NCI-H748 (cell line): ENCODE measurements around the gene CCER1.

Experiments
- DNase-seq: peaks from one replicate; lab custom pipeline; 2025; ENCODE audit not compliant: unreplicated experiment; lab: John Stamatoyannopoulos, UW

The CCER1 gene

DNA sequence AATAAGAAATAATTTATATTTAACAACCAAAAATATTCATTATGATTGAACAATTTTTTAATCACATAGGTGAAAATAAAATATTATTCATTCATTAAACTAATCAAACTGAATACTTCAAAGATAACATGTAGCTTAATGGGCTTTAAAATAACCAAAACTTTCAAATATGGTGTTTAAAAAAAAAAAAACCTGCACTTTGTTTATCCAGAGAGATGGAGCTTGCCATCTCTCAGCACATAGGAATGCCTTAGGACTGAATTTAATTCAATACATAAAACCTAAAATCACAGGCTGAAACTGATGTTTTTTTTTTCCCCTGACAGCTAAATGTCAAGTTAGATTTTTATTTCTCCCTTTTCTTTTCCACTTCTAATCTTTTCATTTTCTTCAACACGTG is 14.4 kb upstream of the CCER1 start:
- DNase-seq: no peak

- DNase-seq: no peak
These were observed 10.2 kb upstream of the CCER1 start for GRCh38 chr12:90965204-90965603.

DNA sequence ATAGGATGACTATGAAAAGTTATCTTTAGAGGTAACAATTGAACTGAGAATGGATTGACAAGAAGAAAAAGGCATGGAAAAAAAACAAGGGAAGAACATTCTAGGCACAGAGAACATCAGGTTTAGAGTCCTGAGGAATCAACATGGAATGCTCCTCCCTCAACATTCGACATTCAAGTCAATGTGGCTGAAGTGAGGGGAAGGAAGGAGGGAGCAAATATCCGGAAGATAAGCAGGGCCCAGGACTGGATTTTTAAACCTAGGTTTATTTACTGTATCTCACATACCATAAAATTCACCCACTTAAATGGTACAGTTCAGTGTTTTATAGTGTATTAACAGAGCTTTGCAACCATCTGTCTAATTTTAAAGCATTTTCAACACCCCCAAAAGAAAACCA is 9.6 kb upstream of the CCER1 start:
- no peak for DNase-seq

DNA sequence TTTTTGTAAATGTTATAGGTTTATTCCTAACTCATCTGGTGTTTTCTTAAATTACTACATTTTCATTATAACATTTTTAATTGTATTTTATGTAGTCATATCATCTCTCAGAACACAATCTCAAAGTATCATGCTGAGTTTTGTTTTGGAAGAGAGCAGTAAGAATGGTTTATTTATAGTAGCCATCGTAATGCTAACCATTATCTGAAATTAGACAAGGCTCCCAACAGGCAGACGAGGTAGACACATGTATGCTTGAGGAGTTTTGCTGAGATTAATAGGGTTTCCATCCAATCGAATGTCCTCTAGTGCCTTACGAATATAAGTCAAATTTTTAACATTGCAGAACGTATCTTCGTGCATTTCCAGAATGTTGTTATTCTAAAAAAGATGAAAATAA is 9.0 kb upstream of the CCER1 start:
- DNase-seq: no peak

GRCh38 chr12:90961154-90961553 is 6.2 kb upstream of the CCER1 start:
- no peak for DNase-seq

DNA sequence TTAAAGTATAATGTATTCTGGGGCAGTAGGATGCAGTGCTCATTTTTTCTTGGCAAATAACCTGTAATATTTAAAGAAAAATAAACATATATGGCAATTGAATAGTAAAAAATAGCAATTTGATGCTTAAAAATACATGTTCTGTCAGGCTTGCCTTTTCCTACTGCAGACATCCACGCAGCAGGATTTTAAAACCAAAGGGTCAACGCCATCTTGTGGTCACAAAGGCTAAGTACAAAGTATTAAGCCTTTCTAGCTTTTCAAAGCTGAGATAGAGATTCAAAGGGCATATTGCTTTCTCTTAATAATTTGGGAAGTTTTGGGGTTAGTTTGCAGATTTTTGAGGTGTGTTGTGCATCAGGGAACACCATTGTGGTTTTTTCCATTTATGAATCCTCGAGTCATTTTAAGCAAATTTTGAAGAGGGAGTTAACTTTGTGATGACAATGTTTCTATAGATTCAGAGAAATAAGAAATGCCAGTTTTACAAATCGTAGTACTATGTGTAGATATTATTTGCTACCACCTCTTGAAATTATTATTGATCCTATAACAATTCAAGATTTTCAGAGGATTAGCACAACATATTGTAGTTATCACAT is 4.7 kb upstream of the CCER1 start:
- DNase-seq: peak; percentile 50

DNA sequence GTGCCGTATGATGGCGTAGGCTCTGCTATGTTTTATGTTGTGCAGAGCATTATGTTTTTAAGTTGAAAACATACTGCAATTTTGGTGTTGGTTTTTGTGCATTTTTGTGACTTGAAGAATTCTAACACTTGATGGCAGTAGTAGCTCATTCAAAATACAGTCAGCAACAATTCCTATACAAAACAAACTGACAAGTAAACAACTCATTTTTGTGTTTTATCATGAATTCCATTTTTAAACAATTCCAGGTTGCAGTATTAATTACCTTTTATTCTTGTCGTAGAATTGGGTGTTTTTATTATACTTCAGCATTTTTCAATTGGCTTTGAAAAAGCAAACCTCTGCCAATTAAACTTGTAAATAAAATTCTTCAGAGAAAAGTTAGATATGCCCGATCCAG is 4.1 kb upstream of the CCER1 start:
- no peak for DNase-seq

DNA sequence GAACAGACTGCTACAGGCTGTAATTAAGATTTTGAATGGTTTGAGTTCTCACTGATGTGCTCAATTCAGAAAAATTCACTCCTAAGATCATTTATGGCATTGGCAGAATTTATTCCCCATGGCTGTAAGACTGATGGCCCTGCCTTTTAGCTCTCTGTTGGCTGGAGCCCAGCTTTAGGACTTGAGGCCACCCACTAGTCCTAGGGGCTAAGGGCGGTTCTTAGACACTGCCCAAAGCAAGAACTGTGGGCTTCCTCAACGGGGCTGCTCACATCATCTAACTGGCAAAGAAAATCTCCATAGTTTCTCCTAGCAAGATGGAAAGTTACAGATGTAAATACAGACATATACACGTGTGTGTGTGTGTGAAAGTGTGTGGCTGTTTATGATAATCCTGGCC is 3.4 kb upstream of the CCER1 start:
- DNase-seq: no peak

GRCh38 chr12:90954428-90954827 is 548 bp downstream of the CCER1 start:
- no peak for DNase-seq

GRCh38 chr12:90953956-90954421 is 987 bp downstream of the CCER1 start:
- no peak for DNase-seq

DNA sequence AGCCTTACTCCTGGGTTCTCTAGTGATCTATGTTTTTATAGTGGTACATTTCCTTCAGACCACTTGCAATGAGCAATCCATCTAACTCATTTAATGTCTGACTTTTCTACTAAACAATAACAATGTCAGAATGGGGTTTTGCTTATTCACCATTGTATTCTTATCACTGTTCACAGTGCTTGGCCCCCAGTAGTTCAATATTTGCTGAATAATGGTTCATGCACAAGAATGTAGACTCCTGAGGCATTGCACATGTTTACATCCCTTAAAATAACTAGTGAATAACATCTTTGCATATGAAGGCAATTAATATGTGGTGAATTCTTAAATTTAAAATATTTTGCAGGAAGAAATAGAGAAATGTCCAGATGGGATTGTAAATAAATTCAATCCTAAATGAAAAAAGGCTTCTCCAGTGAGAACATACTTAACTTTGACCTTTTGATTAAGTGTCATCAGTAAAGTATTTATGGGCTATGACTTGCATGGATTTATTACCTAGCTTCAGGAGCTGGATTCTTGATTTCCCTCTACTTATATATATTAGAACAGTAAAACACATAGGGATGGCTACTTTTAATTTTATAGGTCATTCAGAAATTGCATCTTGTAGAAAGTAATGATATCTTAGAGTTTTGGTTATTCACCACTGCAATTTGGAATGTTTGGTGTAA is 3.4 kb downstream of the CCER1 start:
- no peak for DNase-seq

- no peak for DNase-seq
These were observed 7.1 kb downstream of the CCER1 start for GRCh38 chr12:90947869-90948268.

DNA sequence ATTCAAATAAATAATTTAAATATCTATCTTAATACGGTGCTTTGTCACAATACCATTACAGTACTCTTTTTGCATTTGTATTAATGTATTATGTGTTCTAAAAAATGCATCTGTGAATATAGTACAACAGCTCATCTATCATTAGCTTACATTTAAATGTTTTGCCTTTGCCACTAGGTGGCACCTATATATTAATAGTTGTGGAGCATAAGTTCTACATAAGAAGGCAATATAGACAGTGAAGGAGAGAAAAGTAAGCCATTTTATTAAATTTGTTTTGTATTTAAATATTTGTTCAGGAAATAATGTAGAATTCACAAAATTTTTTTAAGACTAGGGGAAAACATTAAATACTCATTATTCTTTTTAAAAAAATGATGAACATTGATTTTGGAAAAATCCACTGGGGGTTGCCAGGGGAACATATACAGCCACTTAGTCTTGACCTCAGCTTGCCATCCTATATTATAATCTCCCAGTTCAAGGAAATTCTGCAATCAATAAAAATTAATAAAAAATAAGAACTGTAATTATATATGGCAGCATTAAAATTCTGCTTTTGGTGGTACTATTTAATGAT is 9.8 kb downstream of the CCER1 start:
- DNase-seq: peak; percentile 53

GRCh38 chr12:90943255-90943654 is 11.7 kb downstream of the CCER1 start:
- DNase-seq: no peak

GRCh38 chr12:90940872-90941499 is 14.0 kb downstream of the CCER1 start:
- DNase-seq: peak; percentile 72

DNA sequence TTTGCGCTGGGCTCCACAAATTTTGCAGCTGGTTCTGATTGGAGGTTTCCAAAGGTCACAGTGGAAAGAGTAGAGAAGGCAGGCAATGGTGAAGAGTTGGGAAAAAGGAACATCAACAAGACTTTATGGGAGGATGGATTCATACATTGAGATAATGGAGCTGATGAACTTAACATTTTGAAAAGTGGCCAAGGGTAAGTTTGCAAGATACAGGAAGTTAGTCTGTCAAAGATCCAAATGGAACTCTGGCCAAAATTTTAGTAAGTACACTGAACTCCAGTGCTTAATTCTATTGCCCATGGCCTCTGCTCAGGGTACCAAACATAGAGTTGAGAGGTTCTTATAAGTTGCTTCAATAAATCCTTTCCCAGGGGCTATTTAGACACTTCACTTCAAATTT is 15.6 kb downstream of the CCER1 start:
- no peak for DNase-seq

- DNase-seq: no peak
These were observed 16.5 kb downstream of the CCER1 start for GRCh38 chr12:90938451-90938850.

- no peak for DNase-seq
These were observed 17.3 kb downstream of the CCER1 start for GRCh38 chr12:90937651-90938050.

GRCh38 chr12:90936230-90937005 is 18.6 kb downstream of the CCER1 start:
- no peak for DNase-seq

- no peak for DNase-seq
These were observed 29.4 kb downstream of the CCER1 start for GRCh38 chr12:90925562-90925961.

- no peak for DNase-seq
These were observed 30.6 kb downstream of the CCER1 start for GRCh38 chr12:90924406-90924805.
